NCI-H226 (cell line): ENCODE data around the gene RPH3AL.
"Not testable (repeated sequence)": the region's sequence is repeated elsewhere in the genome, so short reads cannot be mapped to it uniquely, and the experiment has no call there.

ENCODE experiments used
- DNase-seq: peaks from one replicate; pipeline ENCODE4 v3.0.0-alpha.2; 2015

The RPH3AL gene

GRCh38 chr17:258906-259305 lies 93.7 kb downstream of the RPH3AL start:
- no peak for DNase-seq

GRCh38 chr17:258045-258734 lies 94.4 kb downstream of the RPH3AL start:
- no peak for DNase-seq

DNA sequence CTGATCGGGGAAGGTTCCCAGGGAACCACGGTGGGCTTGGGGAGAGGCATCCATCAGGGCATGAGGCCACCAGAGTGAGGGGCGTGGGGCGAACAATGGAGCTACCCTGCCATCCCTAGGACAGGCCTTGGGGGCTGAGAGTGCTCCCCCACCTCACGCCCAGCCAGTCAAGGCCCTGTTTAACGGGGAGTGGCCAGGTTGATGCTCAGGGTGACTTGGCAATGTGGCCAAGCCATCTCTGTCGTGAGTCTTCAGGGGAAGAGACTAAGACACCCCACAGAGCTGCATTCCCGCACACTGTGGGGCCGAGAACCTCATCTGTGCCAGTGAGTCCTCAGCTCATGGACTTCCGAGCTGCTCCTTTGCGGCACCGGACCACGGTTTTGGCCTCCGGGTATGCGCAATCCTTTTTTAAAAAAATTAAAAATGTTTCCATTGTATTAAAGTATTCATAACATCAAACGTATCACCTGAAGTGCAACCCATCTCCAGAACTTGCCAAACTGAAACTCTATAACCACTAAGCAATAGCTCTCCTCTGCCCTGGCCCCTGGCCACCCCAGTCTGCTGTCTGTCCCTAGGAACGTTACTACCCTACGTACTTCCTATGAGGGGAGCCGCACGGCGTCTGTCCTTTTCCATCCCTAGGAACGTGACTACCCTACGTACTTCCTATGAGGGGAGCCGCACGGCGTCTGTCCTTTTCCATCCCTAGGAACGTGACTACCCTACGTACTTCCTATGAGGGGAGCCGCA lies 99.3 kb downstream of the RPH3AL start:
- DNase-seq = no peak

GRCh38 chr17:252456-252855 lies 100.2 kb downstream of the RPH3AL start:
- no peak for DNase-seq

DNA sequence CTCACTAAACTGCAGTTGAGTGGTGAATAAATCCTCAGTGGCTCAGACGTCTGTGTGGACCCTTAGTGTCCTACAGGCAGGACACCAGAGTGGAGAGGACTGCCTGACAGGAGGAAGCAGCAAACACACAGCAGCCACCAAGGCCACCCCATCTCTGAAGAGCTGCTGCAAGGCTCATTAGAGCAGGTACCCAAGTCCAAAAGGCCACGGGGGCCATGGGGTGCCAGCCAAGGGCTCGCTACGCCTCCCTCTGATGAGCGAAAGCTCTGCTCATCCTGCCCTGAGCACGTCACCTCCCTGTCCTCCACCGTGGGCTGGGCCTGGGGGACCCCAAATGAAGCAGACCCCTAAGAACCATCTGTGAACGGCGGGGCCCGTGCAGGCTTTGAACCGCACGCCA lies 101.1 kb downstream of the RPH3AL start:
- no peak for DNase-seq

DNA sequence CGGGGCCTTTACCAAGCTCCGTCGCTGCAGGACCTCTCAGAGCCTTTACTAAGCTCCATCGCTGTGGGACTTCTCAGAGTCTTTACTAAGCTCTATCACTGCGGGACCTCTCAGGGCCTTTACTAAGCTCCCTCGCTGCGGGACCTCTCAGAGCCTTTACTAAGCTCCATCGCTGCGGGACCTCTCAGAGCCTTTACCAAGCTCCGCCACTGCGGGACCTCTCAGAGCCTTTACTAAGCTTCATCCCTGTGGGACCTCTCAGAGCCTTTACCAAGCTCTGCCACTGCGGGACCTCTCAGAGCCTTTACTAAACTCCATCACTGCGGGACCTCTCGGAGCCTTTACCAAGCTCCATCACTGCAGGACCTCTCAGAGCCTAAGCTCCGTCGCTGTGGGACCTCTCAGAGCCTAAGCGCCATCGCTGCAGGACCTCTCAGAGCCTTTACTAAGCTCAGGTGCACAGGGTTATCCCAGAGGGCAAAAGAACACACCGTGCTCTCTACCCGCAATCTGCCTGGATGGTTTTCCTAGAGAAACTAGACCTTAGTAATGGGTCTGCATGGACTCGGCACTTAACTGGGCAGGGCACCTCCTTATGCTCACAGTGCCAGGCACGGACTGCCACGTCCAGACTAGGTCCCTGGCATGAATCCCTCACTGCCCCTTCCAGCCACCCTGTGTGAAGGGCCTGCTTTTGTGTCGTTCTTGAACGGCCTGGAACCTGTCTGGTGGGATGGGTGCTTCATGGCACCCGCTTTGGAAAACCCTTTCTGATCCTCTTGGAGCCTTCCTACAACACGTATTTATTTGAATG lies 101.9 kb downstream of the RPH3AL start:
- DNase-seq = no peak

GRCh38 chr17:249236-249993 lies 103.2 kb downstream of the RPH3AL start:
- DNase-seq = no peak

GRCh38 chr17:248337-249235 lies 104.0 kb downstream of the RPH3AL start:
- no peak for DNase-seq

GRCh38 chr17:247767-248166 lies 104.8 kb downstream of the RPH3AL start:
- DNase-seq = no peak

DNA sequence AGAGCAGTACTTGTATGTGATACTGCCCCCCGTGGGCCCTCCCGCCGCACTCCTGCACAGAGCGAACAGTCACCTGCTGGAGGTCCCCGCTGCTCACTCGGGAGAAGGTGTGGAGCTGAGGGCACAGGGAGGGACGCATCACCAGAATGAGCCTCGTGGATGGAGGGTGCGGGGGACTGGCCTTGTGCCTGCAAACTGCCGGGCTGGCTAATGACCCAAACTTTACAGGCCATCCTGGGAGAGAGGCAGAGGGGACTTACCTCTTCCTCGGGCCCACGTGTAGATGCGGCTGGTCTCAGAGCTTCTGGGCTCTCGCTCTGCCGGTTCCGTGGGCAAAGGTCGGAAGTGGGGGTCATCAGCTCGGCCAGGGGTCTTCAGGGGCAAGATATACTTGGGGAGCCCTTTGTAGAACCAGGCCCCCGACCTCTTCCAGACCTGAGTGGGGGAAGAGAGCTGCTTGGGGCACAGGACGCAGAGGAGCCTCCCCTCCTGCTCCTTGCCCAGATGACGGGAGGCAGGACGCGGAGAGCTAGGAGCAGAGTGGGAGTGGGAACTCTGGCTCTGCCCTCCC lies 105.7 kb downstream of the RPH3AL start:
- DNase-seq = no peak

- DNase-seq = no peak
Measured at GRCh38 chr17:246226-246625, 106.4 kb downstream of the RPH3AL start.

- no peak for DNase-seq
Measured at GRCh38 chr17:245611-246010, 107.0 kb downstream of the RPH3AL start.

- no peak for DNase-seq
Measured at GRCh38 chr17:245020-245419, 107.6 kb downstream of the RPH3AL start.

- not testable (repeated sequence) for DNase-seq
Measured at GRCh38 chr17:243924-244323, 108.7 kb downstream of the RPH3AL start.

GRCh38 chr17:238964-239259 lies 113.7 kb downstream of the RPH3AL start:
- DNase-seq = no peak

GRCh38 chr17:238071-238963 lies 114.3 kb downstream of the RPH3AL start:
- DNase-seq = no peak

DNA sequence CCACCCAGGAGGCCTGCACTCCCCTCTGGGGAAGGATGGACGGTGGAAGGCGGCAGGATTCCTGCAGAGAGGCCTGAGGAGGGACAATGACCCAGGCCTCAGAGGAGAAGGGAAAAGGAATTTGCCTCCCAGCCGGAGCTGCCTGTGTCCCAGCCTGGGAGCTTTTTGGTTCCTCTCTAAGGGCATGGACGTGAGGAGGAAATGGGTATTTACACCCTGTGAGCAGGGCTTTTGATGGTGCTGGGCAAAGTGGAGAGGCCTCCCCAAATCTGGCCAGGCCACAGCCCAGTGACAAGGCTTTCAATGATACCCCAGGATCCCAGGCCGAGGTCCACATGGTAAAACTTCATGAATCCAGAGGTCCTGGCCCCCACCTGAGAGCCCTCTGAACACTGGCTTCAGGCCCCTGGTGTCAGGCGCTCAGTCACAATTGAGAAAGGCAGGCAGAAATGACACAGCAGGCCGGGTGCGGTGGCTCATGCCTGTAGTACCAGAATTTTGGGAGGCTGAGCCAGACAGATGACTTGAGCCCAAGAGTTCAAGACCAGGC lies 115.1 kb downstream of the RPH3AL start:
- DNase-seq = no peak

DNA sequence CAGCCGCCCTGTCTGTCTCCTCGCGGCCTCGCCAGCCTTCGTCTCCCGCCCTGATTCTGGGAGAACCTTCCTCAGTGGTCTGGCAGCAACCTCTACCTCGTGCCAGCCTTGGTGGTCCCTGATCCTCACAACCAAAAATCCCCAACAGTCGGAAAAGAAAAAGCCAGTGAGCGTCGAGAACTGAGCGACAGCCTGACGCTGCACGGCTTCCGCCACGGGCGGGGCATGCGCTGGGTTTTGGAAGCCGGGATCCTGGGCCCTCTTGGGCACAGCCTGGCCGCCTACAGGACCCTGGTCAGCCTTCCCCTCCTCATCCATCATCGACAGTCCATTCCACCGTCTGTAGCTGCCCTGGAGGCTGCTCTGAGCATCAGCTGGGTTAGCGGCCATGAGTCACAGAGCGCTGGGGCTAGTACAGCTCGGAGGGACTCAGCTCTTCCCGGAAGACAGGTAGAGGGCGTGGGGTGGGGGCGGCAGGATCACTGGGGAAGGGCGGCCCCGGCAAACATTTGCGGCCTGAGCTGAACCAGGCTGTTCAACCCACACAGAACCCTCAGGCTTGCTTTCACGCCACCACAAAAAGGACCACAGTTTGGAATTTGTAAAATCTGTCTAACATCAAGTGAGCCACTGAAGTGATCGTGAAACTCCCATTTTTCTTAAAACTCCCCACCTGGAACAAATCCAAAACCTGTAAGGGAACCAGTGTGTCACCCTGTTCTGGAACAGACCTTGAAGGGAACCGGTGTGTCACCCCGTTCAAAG lies 115.8 kb downstream of the RPH3AL start:
- no peak for DNase-seq

- no peak for DNase-seq
Measured at GRCh38 chr17:235831-236640, 116.6 kb downstream of the RPH3AL start.
